ENCODE data around the gene AP1S2.
"Not testable (repeated sequence)": the region's sequence is repeated elsewhere in the genome, so short reads cannot be mapped to it uniquely, and the experiment has no call there.

Gene AP1S2

DNA sequence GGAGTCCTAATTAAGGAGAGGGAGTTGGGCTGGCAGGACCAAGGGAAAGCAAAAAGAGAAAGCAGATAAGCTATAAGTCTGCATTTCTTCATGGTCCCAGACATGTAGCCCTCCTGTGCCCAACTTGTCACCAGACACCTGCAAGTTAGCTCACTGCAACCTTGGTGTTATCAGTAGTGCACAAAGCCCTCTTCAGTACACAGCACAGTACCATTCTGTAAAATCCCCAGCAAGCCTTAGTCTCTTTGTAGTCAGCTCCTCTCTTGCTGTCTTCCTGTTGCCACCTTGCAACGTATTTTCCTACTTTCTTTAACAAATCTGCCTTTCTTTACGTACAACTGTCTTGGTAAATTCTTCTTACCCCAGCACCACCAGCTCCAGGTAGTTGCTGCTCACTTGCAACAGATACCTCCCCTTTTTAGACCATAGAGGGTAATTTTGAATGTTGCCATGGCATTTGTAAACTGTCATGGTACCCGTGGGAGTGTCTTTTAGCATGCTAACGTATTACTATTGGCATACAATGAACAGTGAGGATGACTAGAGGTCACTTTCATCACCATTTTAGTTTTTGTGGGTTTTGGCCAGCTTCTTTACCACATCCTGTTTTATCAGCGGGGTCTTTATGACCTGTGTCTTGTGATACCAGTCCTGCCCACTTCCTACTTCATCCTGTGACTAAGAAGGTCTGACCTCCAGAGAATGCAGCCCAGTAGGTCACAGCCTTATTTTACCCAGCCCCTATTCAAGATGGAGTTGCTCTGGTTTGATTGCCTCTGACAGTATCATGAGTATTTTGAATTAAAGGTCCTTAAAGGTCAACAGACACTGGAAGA, 28.3 kb upstream of the AP1S2 start:
- H3K4me3 ChIP-seq (ENCODE audit: low read depth, low read length): no peak overlapping the region
- TF ChIP-seq, protein P1, sequence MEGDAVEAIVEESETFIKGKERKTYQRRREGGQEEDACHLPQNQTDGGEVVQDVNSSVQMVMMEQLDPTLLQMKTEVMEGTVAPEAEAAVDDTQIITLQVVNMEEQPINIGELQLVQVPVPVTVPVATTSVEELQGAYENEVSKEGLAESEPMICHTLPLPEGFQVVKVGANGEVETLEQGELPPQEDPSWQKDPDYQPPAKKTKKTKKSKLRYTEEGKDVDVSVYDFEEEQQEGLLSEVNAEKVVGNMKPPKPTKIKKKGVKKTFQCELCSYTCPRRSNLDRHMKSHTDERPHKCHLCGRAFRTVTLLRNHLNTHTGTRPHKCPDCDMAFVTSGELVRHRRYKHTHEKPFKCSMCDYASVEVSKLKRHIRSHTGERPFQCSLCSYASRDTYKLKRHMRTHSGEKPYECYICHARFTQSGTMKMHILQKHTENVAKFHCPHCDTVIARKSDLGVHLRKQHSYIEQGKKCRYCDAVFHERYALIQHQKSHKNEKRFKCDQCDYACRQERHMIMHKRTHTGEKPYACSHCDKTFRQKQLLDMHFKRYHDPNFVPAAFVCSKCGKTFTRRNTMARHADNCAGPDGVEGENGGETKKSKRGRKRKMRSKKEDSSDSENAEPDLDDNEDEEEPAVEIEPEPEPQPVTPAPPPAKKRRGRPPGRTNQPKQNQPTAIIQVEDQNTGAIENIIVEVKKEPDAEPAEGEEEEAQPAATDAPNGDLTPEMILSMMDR (IDR thresholded peaks at IDR 0.05; ENCODE audit: borderline replicate concordance, insufficient read depth, low read depth, low read length): no peak

DNA sequence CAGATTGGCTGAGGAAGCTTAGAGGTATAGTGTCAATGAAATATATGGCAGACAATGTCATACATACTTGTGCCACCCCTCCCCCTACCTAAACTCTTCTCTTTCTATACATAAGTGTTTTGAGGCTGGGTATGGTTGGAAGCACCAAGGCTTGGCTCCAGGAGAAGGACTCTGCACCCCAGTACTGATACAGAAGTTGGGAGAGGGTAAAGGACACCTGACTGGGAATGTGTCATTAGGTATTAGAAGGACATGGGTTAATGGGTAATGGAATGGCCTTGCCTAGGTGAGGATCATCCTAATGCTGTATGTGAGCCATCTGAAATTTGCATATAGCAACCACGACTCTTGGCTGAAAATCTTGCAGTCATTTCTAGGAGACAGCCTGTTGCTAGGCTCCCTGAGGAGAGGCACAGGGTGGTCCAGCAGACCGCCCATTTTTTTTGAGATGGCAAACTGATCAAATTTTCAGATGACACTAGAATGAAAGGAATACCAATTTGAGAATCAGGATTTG, 26.8 kb upstream of the AP1S2 start:
- TF ChIP-seq, protein P1 (IDR thresholded peaks at IDR 0.05; ENCODE audit: borderline replicate concordance, insufficient read depth, low read depth, low read length): no peak
- H3K4me3 ChIP-seq (ENCODE audit: low read depth, low read length): no peak overlapping the region

DNA sequence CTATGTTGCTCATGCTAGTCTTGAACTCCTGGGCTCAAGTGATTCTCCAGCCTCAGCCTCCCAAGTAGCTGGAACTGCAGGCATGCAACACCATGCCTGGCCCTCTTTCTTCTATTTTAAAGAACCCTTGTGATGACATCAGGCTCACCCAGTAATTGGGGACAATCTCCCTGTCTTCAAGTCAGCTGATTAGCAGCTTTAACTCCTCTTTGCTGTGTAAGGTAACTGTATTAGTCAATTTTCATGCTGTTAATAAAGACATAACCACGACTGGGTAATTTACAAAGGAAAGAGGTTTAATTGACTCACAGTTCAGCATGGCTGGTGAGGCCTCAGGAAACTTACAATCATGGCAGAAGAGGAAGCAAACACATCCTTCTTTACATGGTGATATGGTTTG, 23.3 kb upstream of the AP1S2 start:
- not testable (repeated sequence) for H3K4me3 ChIP-seq (ENCODE audit: low read depth, low read length)

DNA sequence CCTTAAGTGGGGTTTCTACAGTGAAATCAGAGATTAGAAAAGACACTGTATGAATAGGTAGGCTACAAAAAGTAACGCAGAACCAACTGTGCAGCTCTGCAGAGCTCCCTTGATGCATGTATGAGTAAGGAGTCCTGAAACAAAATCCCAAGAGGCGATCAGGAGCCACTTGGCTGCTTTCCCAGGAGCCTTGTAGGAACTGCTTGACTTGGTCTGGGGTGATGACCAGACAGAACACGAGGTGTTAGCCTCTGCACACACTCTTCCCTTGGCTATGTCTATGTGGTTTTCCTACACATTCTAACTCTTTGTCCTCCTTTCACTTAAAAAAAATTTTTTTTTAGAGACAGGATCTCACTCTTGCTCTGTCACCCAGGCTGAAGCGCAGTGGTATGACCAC, 22.8 kb upstream of the AP1S2 start:
- TF ChIP-seq, protein P1 (IDR thresholded peaks at IDR 0.05; ENCODE audit: borderline replicate concordance, insufficient read depth, low read depth, low read length): no peak
- no peak overlapping the region for H3K4me3 ChIP-seq (ENCODE audit: low read depth, low read length)

DNA sequence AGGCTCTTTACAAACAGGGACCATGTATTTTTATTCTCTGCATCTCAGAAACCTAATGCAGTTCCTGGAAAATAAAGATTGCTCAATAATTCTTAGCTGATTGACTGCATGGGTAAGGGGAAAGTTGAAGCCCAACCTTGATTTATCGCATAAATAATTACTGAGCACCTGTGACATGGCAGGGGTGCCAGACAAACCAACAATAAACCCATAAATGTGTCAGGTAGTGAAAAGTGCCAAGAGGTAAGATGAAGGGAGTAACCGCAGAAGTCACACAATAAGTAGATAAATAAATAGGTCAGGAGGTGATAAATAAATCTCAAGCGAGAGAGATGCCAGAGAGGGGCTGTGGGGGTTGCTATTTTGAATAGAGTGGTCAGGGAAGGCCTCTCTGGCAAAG, 20.1 kb upstream of the AP1S2 start:
- TF ChIP-seq, protein P1 (IDR thresholded peaks at IDR 0.05; ENCODE audit: borderline replicate concordance, insufficient read depth, low read depth, low read length): no peak
- no peak overlapping the region for H3K4me3 ChIP-seq (ENCODE audit: low read depth, low read length)

DNA sequence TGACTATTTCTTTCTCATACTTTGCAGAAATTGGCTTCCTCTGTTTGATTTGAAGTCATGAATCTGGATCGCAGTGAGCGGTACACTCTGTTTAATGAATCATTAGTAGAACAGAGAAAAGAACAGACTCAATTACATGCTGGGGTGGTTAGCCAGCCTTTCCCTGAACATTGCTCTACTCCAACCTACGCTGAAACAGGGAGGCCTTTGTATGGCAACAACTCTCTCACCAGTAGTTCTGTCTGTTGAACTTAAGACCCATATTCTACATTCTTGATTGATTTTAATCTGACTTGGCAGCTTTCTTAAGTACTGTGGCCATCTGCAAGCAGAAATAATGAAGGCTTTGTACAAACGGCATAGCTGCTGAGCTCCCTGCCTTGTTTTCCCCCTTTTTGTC, 19.0 kb upstream of the AP1S2 start:
- no peak overlapping the region for H3K4me3 ChIP-seq (ENCODE audit: low read depth, low read length)
- TF ChIP-seq, protein P1 (IDR thresholded peaks at IDR 0.05; ENCODE audit: borderline replicate concordance, insufficient read depth, low read depth, low read length): no peak

DNA sequence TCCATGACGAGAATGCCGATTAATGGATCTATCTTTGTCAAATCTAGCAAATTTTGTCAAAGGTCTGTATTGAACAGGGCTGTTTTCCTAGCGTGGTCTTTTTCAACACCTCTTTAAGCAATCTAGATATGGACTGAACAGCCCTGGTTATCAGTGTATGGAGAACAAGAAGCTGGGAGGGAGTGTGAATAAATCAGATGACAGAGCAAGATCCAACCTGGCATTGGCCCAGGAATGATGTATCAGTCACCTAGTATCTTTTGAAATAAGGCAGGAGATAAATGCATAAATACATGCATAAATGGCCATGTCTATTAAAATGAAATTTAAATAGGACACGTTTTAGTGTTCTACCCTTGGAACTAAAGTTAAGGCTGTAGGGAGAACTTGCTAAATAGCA, 15.7 kb upstream of the AP1S2 start:
- H3K4me3 ChIP-seq (ENCODE audit: low read depth, low read length): no peak overlapping the region
- TF ChIP-seq, protein P1 (IDR thresholded peaks at IDR 0.05; ENCODE audit: borderline replicate concordance, insufficient read depth, low read depth, low read length): no peak

Measured in GM12875 (cell line).